Ishikawa (cell line): ENCODE measurements around the gene SMAD6.

Experiments
- CEBPB ChIP-seq: IDR thresholded peaks from 2 replicates; pipeline ENCODE4 v1.6.1; 2012
- CREB1 ChIP-seq: IDR thresholded peaks from 2 replicates; pipeline ENCODE4 v1.6.1; 2012; ENCODE audit warnings: low read depth
- EGR1 ChIP-seq: IDR thresholded peaks from 2 replicates; pipeline ENCODE4 v1.6.1; 2012
- EP300 ChIP-seq: IDR thresholded peaks from 2 replicates; pipeline ENCODE4 v1.6.1; 2012; ENCODE audit warnings: borderline replicate concordance
- FOXM1 ChIP-seq: IDR thresholded peaks from 2 replicates; pipeline ENCODE4 v1.6.1; 2012; ENCODE audit warnings: low read depth, borderline replicate concordance
- MAX ChIP-seq: IDR thresholded peaks from 2 replicates; pipeline ENCODE4 v1.6.1; 2012
- NFIC ChIP-seq: IDR thresholded peaks from 2 replicates; pipeline ENCODE4 v1.6.1; 2012
- RAD21 ChIP-seq: IDR thresholded peaks from 2 replicates; pipeline ENCODE4 v1.6.1; 2012; ENCODE audit warnings: low read depth
- REST ChIP-seq: IDR thresholded peaks from 2 replicates; pipeline ENCODE4 v1.6.1; 2012; ENCODE audit warnings: low read depth, mild to moderate bottlenecking
- TAF1 ChIP-seq: IDR thresholded peaks from 2 replicates; pipeline ENCODE4 v1.6.1; 2012; ENCODE audit warnings: low read depth, mild to moderate bottlenecking
- TCF12 ChIP-seq: IDR thresholded peaks from 2 replicates; pipeline ENCODE4 v1.6.1; 2012; ENCODE audit warnings: low read depth
- TEAD4 ChIP-seq: IDR thresholded peaks from 2 replicates; pipeline ENCODE4 v1.6.1; 2012
- USF1 ChIP-seq: IDR thresholded peaks from 2 replicates; pipeline ENCODE4 v1.6.1; 2012
- YY1 ChIP-seq: IDR thresholded peaks from 2 replicates; pipeline ENCODE4 v1.6.1; 2012; ENCODE audit warnings: low read depth
- ZBTB7A ChIP-seq: IDR thresholded peaks from 2 replicates; pipeline ENCODE4 v1.6.1; 2012; ENCODE audit warnings: low read depth

Gene SMAD6

GRCh38 chr15:66742286-66742685 is 40.2 kb downstream of the SMAD6 start:
- TF ChIP-seq CEBPB (no peak), EP300 (no peak), YY1 (no peak), TEAD4 (no peak), TAF1 (no peak), REST (no peak), ZBTB7A (no peak), TCF12 (no peak)

GRCh38 chr15:66743204-66743603 is 41.2 kb downstream of the SMAD6 start:
- TF ChIP-seq USF1: no peak
- no peak for TF ChIP-seq RAD21
- TF ChIP-seq MAX: no peak

- no peak for TF ChIP-seq RAD21
- TF ChIP-seq REST: no peak
- no peak for TF ChIP-seq NFIC
- no peak for TF ChIP-seq EP300
- no peak for TF ChIP-seq CEBPB
Measured at GRCh38 chr15:66743703-66744536, 41.9 kb downstream of the SMAD6 start.

- TF ChIP-seq CREB1 (no peak), TEAD4 (no peak), TCF12 (no peak), USF1 (no peak), NFIC (no peak), REST (no peak), TAF1 (no peak), CEBPB (no peak), EP300 (no peak), EGR1 (no peak), FOXM1 (no peak), RAD21 (no peak), YY1 (no peak), MAX (no peak)
Measured at GRCh38 chr15:66744610-66745279, 42.7 kb downstream of the SMAD6 start.

GRCh38 chr15:66745530-66746230 is 43.6 kb downstream of the SMAD6 start:
- TF ChIP-seq YY1 (no peak), REST (no peak), EP300 (no peak), CEBPB (no peak), TAF1 (no peak), TCF12 (no peak), CREB1 (no peak), EGR1 (no peak), NFIC (no peak), TEAD4 (no peak), RAD21 (no peak), ZBTB7A (no peak)
